Suprapubic skin (tissue), 4 donors: Measurements from ENCODE around the gene TCL1B. TPM values are rescaled to one million over a fixed set of nuclear protein-coding genes. Genes with fewer than 3 reads are reported as not detected.

Experiments used
- DNase-seq, 2 donors: peaks; one replicate each; pipeline ENCODE4 v3.0.0-alpha.2; 2019; ENCODE audit warnings: low spot score in 2 of 2
- H3K27ac ChIP-seq: fragments of 200-600 bp; sonication (generic); one replicate; pipeline ENCODE4 v1.5.1; 2019
- H3K27me3 ChIP-seq: fragments of 200-600 bp; sonication (generic); one replicate; pipeline ENCODE4 v1.5.1; 2019
- H3K36me3 ChIP-seq: fragments of 200-600 bp; sonication (generic); one replicate; pipeline ENCODE4 v1.5.1; 2019
- H3K4me1 ChIP-seq: fragments of 200-600 bp; sonication (generic); one replicate; pipeline ENCODE4 v1.5.1; 2019
- H3K4me3 ChIP-seq: fragments of 200-600 bp; sonication (generic); one replicate; pipeline ENCODE4 v1.5.1; 2019; ENCODE audit warnings: mild to moderate bottlenecking
- H3K9me3 ChIP-seq: fragments of 200-600 bp; sonication (generic); one replicate; pipeline ENCODE4 v1.5.1; 2019
- EP300 ChIP-seq: sonication (generic); formaldehyde crosslinking; IDR thresholded peaks from one replicate; pipeline ENCODE4 v1.6.1; 2017; ENCODE audit warnings: antibody characterized with exemption
- POLR2A ChIP-seq, 2 donors: fragments of 450-650 bp; IDR thresholded peaks; one replicate each; pipeline ENCODE4 v1.6.1; 2017; ENCODE audit warnings: antibody characterized with exemption in 2 of 2, mild to moderate bottlenecking in 2 of 2, moderate library complexity in 2 of 2
- POLR2AphosphoS5 ChIP-seq, 3 donors: sonication (generic); formaldehyde crosslinking; IDR thresholded peaks; one replicate each; pipeline ENCODE4 v1.6.1; 2017; ENCODE audit warnings: antibody characterized with exemption in 3 of 3
- WGBS: methylation state at CpG from one replicate; pipeline ENCODE4 v1.1.5; 2018; 5-methylcytosine and 5-hydroxymethylcytosine counted together
- total RNA-seq, 4 donors: library from RNA; depleted of rRNA; stranded (reverse); fragments of >200 nt; gene quantifications; one replicate each; pipeline ENCODE4 v1.1.0, GENCODE V29; 2016
- TF ChIP-seq, protein P1 (sequence below), 2 donors: fragments of 200-600 bp in 1 of 2; fragments of 450-650 bp in 1 of 2; sonication (generic) in 1 of 2; IDR thresholded peaks; one replicate each; pipeline ENCODE4 v1.5.1; 2016 to 2019; ENCODE audit warnings: antibody characterized with exemption in 2 of 2, mild to moderate bottlenecking in 1 of 2, moderate library complexity in 1 of 2

Gene TCL1B
- total RNA-seq, 4 donors from 2014 or later: not detected

DNA sequence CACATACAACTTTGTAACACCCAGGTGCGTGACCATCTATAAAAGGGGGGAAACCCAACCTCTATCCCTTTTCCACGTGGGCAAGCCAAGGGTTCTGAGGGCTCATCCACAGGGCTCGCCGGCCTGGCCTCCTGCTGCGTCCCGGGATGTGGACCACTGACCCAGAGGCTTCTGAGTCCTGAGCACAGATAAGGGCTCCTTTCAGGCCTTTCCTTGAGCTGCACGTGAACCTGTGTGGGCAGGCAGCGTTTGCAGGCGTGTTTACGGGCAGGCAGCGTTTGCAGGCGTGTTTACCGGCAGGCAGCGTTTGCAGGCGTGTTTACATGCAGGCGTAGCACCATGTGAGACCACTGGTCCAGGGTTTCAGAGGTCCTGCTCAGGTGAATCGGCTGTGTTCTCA, 23.9 kb downstream of the TCL1B start:
- Histone ChIP-seq H3K27me3 (peaks cover 37% of the 10 kb centered on the region), H3K27ac (no peak overlapping the region), H3K4me1 (no peaks in the 10 kb centered on the region), H3K36me3 (no peaks in the 10 kb centered on the region), H3K9me3 (no peaks in the 10 kb centered on the region), H3K4me3 (no peak overlapping the region)
- WGBS: 83% methylated on average over 5 of the region's 17 CpGs
- no peak for DNase-seq
- TF ChIP-seq EP300: no peak
- TF ChIP-seq POLR2A (IDR thresholded peaks at IDR 0.05): no peak
- TF ChIP-seq, protein P1, sequence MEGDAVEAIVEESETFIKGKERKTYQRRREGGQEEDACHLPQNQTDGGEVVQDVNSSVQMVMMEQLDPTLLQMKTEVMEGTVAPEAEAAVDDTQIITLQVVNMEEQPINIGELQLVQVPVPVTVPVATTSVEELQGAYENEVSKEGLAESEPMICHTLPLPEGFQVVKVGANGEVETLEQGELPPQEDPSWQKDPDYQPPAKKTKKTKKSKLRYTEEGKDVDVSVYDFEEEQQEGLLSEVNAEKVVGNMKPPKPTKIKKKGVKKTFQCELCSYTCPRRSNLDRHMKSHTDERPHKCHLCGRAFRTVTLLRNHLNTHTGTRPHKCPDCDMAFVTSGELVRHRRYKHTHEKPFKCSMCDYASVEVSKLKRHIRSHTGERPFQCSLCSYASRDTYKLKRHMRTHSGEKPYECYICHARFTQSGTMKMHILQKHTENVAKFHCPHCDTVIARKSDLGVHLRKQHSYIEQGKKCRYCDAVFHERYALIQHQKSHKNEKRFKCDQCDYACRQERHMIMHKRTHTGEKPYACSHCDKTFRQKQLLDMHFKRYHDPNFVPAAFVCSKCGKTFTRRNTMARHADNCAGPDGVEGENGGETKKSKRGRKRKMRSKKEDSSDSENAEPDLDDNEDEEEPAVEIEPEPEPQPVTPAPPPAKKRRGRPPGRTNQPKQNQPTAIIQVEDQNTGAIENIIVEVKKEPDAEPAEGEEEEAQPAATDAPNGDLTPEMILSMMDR (IDR thresholded peaks at IDR 0.05): no peak
- TF ChIP-seq POLR2AphosphoS5 (IDR thresholded peaks at IDR 0.05): no peak

DNA sequence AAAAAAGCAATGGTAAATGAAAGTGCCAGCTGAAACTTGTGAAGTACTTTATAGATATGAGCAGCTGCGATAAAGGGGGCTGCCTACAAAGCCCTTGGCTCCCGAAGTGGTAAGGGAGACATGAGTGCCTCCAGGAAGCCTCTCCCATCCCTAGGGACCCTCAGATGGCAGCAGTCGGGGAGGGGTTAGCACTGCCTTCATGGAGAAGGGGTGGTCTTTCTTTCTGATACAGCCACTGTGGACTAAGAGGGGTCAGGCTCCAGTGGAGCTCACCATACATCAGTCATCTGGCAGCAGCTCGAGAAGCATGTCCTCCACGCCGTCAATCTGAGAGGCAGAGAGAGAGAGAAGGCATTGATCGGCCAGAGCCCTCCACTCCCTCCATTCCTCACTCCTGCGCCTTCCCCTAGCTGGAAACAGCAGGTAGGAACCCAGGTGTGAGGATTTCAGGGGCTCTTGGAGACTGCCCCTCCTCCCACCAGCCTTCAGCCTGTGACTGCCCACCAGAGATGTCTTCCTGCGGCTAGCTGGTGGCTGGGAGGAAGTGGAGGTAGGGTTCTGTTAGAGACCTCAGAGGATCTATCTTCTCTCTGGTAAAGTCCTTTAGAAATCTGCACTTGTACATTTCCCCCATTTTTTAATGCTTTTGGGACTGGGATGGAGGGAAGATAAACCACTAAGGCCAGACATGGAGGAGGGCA, 25.4 kb downstream of the TCL1B start:
- Histone ChIP-seq H3K36me3 (no peaks in the 10 kb centered on the region), H3K27me3 (peaks cover 37% of the 10 kb centered on the region), H3K4me3 (no peak overlapping the region), H3K9me3 (no peaks in the 10 kb centered on the region), H3K27ac (no peak overlapping the region), H3K4me1 (no peaks in the 10 kb centered on the region)
- WGBS: 75% methylated on average over 9 of the region's 9 CpGs
- TF ChIP-seq EP300 (no peak), POLR2AphosphoS5 (IDR thresholded peaks at IDR 0.05) (no peak), POLR2A (IDR thresholded peaks at IDR 0.05) (no peak)
- no peak for DNase-seq

DNA sequence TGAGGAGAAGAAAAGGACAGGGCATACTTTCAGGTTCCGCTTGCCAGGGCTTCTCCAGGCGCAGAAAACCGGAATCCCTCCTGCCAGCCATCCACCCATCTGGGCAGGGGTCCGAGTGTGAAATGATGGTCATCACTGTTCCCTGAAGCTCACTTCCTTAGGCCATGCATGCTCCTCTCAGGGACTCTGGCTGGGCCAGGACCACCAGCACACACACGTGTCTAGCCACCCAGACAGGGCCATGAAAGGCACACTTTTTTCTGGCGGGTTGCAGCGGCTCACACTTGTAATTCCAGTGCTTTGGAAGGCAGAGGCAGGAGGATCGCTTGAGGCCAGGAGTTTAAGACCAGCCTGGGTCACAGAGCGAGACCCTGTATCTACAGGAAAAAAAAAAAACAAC, 26.2 kb downstream of the TCL1B start:
- H3K27me3 ChIP-seq: peaks cover 35% of the 10 kb centered on the region
- TF ChIP-seq POLR2AphosphoS5 (IDR thresholded peaks at IDR 0.05): no peak
- no peak for TF ChIP-seq POLR2A (IDR thresholded peaks at IDR 0.05)
- TF ChIP-seq EP300: no peak
- TF ChIP-seq, protein P1 (IDR thresholded peaks at IDR 0.05): no peak
- H3K4me1 ChIP-seq: no peaks in the 10 kb centered on the region
- H3K36me3 ChIP-seq: no peaks in the 10 kb centered on the region
- H3K27ac ChIP-seq: no peak overlapping the region
- H3K4me3 ChIP-seq: no peak overlapping the region
- no peaks in the 10 kb centered on the region for H3K9me3 ChIP-seq
- DNase-seq: no peak
- 88% methylated on average over 7 of the region's 9 CpGs for WGBS

DNA sequence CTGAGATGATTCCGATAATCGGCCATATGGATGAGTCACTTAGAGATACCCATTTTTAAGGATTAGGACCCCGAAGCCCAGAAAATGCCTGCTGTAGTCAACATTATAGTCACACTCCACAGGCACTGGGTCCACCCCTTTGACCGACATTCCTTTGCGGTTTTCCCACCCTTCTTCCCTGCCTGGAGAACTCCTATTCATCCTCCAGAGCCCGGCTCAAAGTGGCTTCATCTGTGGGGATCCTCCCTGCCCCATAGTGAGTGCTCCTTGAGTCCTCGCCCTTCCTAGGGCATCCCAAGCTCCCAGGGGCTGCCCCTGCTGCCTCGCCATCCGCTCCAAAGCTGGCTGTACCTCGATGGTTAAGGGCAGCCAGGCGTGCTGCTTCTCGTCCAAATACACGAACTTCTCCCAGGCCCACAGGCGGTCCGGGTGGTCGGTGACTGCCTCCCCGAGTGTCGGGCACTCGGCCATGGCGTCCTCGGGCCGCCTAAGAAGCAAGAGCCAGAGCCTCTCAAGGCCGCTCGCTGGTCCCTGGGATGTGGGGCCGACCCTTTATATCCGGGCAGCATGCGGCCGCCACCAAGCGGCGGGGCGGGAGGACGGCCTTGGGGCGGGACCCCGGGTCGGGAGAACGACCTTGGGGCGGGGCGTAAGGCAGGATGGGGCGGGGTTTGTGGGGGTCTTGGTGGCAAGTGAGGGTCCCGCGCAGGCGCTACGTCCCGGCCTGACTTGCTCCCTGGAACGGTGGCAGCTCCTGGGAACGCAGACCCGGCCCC, 27.6 kb downstream of the TCL1B start, which contains the start of gene TCL1A:
Gene TCL1A (minus strand): TSS at position 530 of the 776 bp plus-strand sequence. CDS start 59 bp downstream, at position 471.
- TF ChIP-seq EP300: no peak
- TF ChIP-seq POLR2AphosphoS5 (IDR thresholded peaks at IDR 0.05): no peak
- no peak for TF ChIP-seq POLR2A (IDR thresholded peaks at IDR 0.05)
- TF ChIP-seq, protein P1 (IDR thresholded peaks at IDR 0.05): no peak
- WGBS: 93% methylated on average over 11 of the region's 47 CpGs
- Histone ChIP-seq H3K4me3 (no peak within 1 kb of the TSS), H3K4me1 (no peaks in the 10 kb centered on the region), H3K36me3 (no peaks in the 10 kb centered on the region), H3K27me3 (peaks cover 35% of the 10 kb centered on the region), H3K27ac (no peak within 1 kb of the TSS), H3K9me3 (no peaks in the 10 kb centered on the region)
- DNase-seq: no peak

DNA sequence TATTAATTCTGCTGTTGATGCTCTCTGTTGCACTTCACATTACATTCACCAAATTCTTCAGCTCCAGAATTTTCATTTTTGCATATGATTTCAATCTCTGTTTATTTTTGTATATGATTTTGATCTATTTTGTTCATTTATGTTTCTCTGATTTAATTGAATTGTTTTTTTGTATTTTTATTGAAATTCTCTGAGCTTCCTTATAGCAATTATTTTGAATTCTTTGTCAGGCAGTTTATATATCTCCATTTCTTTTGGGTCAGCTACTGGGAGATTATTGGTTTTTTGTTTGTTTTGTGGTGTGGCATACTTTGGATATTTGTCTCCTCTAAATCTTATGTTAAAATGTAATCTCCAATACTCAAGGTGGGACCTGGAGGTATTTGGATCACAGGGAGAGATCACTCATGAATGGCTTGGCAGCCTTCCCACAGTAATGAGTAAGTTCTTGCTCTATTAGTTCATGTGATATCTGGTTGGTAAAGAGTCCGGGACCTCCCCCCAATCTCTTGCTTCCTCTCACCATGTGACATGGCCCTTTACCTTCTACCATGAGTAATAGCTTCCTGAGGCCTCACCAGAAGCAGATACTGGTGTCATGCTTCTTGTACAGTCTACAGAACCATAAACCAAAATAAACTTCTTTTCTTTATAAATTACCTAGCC, 36.4 kb downstream of the TCL1B start:
- H3K27me3 ChIP-seq: peaks cover 16% of the 10 kb centered on the region
- WGBS: 81% methylated on average over 1 of the region's 1 CpG
- DNase-seq: no peak
- no peaks in the 10 kb centered on the region for H3K4me1 ChIP-seq
- peaks cover 7% of the 10 kb centered on the region for H3K9me3 ChIP-seq
- no peak overlapping the region for H3K27ac ChIP-seq
- H3K4me3 ChIP-seq: no peak overlapping the region
- TF ChIP-seq EP300 (no peak), POLR2A (IDR thresholded peaks at IDR 0.05) (no peak), POLR2AphosphoS5 (IDR thresholded peaks at IDR 0.05) (no peak)
- TF ChIP-seq, protein P1 (IDR thresholded peaks at IDR 0.05): no peak
- H3K36me3 ChIP-seq: no peaks in the 10 kb centered on the region
